ENCODE data around the gene NKX1-1.

Gene NKX1-1

GRCh38 chr4:1359144-1359501 lies 47.1 kb downstream of the NKX1-1 start:
- no peak overlapping the region for H3K27ac ChIP-seq (ENCODE audit: low read depth, low read length)
- no peak overlapping the region for H2AFZ ChIP-seq (ENCODE audit: insufficient read depth, low read length, poor library complexity)
- H3K36me3 ChIP-seq (ENCODE audit: control insufficient read depth in 1 of 2, insufficient read depth in 2 of 2, low read length in 2 of 2) = peaks cover 47 to 51% of the 10 kb centered on the region in 2 experiments
- no peak overlapping the region for H4K91ac ChIP-seq (ENCODE audit: low read depth, low read length)
- no peak overlapping the region for H3K4me2 ChIP-seq (ENCODE audit: low read length)
- no peak overlapping the region for H3K14ac ChIP-seq (ENCODE audit: low read length)
- no peak overlapping the region for H3K23ac ChIP-seq (ENCODE audit: low read length)
- H2BK5ac ChIP-seq (ENCODE audit: low read depth, low read length, poor library complexity) = no peak overlapping the region
- no peak overlapping the region for H2AK5ac ChIP-seq (ENCODE audit: low read length)
- H3K79me1 ChIP-seq (ENCODE audit: low read length) = no peaks in the 10 kb centered on the region
- no peak overlapping the region for H4K12ac ChIP-seq (ENCODE audit: low read depth, low read length)
- no peak overlapping the region for H3K18ac ChIP-seq (ENCODE audit: low read length)
- no peaks in the 10 kb centered on the region for H3K27me3 ChIP-seq (ENCODE audit: insufficient read depth, low read length)
- H3K9me3 ChIP-seq (ENCODE audit: insufficient read depth, low read depth, low read length) = no peaks in the 10 kb centered on the region
- H2BK12ac ChIP-seq (ENCODE audit: low read length) = no peak overlapping the region
- H3K79me2 ChIP-seq (ENCODE audit: control insufficient read depth, insufficient read depth, low read length, poor library complexity) = no peaks in the 10 kb centered on the region
- H3K4me1 ChIP-seq (ENCODE audit: control insufficient read depth in 1 of 2, insufficient read depth in 2 of 2, low read length in 2 of 2) = no peaks in the 10 kb centered on the region
- no peak overlapping the region for H3K4me3 ChIP-seq (ENCODE audit: low read depth, low read length)
- DNase-seq = no peak
- no peak overlapping the region for H4K8ac ChIP-seq (ENCODE audit: low read depth, low read length)
- H3K9ac ChIP-seq (ENCODE audit: low read length) = no peak overlapping the region
- no peak overlapping the region for H2BK120ac ChIP-seq (ENCODE audit: insufficient read depth, low read length, poor library complexity)
- H3K4ac ChIP-seq (ENCODE audit: low read depth, low read length) = no peak overlapping the region
- WGBS (ENCODE audit: extremely low coverage, insufficient coverage, insufficient read length) = no CpG with 5 or more reads among the region's 14 CpGs

- no peak overlapping the region for H4K91ac ChIP-seq (ENCODE audit: low read depth, low read length)
- H4K8ac ChIP-seq (ENCODE audit: low read depth, low read length) = no peak overlapping the region
- H3K18ac ChIP-seq (ENCODE audit: low read length) = no peak overlapping the region
- no peak overlapping the region for H3K27ac ChIP-seq (ENCODE audit: low read depth, low read length)
- no peak overlapping the region for H2AFZ ChIP-seq (ENCODE audit: insufficient read depth, low read length, poor library complexity)
- H2BK5ac ChIP-seq (ENCODE audit: low read depth, low read length, poor library complexity) = no peak overlapping the region
- peaks cover 0 to 2% of the 10 kb centered on the region in 2 experiments for H3K4me1 ChIP-seq (ENCODE audit: control insufficient read depth in 1 of 2, insufficient read depth in 2 of 2, low read length in 2 of 2)
- DNase-seq = no peak
- no peaks in the 10 kb centered on the region for H3K79me2 ChIP-seq (ENCODE audit: control insufficient read depth, insufficient read depth, low read length, poor library complexity)
- no peak overlapping the region for H3K4me2 ChIP-seq (ENCODE audit: low read length)
- no peak overlapping the region for H2AK5ac ChIP-seq (ENCODE audit: low read length)
- H3K4ac ChIP-seq (ENCODE audit: low read depth, low read length) = no peak overlapping the region
- H3K14ac ChIP-seq (ENCODE audit: low read length) = no peak overlapping the region
- no peak overlapping the region for H3K23ac ChIP-seq (ENCODE audit: low read length)
- H3K79me1 ChIP-seq (ENCODE audit: low read length) = no peaks in the 10 kb centered on the region
- no peak overlapping the region for H3K4me3 ChIP-seq (ENCODE audit: low read depth, low read length)
- no peaks in the 10 kb centered on the region for H3K9me3 ChIP-seq (ENCODE audit: insufficient read depth, low read depth, low read length)
- peaks cover 51 to 53% of the 10 kb centered on the region in 2 experiments for H3K36me3 ChIP-seq (ENCODE audit: control insufficient read depth in 1 of 2, insufficient read depth in 2 of 2, low read length in 2 of 2)
- no CpG with 5 or more reads among the region's 38 CpGs for WGBS (ENCODE audit: extremely low coverage, insufficient coverage, insufficient read length)
- no peak overlapping the region for H2BK12ac ChIP-seq (ENCODE audit: low read length)
- H2BK120ac ChIP-seq (ENCODE audit: insufficient read depth, low read length, poor library complexity) = no peak overlapping the region
- no peaks in the 10 kb centered on the region for H3K27me3 ChIP-seq (ENCODE audit: insufficient read depth, low read length)
- H3K9ac ChIP-seq (ENCODE audit: low read length) = no peak overlapping the region
- H4K12ac ChIP-seq (ENCODE audit: low read depth, low read length) = no peak overlapping the region
Measured at GRCh38 chr4:1358421-1359143, 47.7 kb downstream of the NKX1-1 start.

- no peak overlapping the region for H4K12ac ChIP-seq (ENCODE audit: low read depth, low read length)
- WGBS (ENCODE audit: extremely low coverage, insufficient coverage, insufficient read length) = no CpG with 5 or more reads among the region's 27 CpGs
Measured at GRCh38 chr4:1357356-1358248, 48.6 kb downstream of the NKX1-1 start.

GRCh38 chr4:1356181-1356998 lies 49.9 kb downstream of the NKX1-1 start:
- no peak overlapping the region for H3K4ac ChIP-seq (ENCODE audit: low read depth, low read length)
- H4K12ac ChIP-seq (ENCODE audit: low read depth, low read length) = no peak overlapping the region
- no peak overlapping the region for H3K27ac ChIP-seq (ENCODE audit: low read depth, low read length)
- H2BK12ac ChIP-seq (ENCODE audit: low read length) = no peak overlapping the region
- no peak overlapping the region for H3K14ac ChIP-seq (ENCODE audit: low read length)
- no peak overlapping the region for H3K23ac ChIP-seq (ENCODE audit: low read length)
- no peak overlapping the region for H2BK5ac ChIP-seq (ENCODE audit: low read depth, low read length, poor library complexity)
- no peaks in the 10 kb centered on the region for H3K79me1 ChIP-seq (ENCODE audit: low read length)
- H2AFZ ChIP-seq (ENCODE audit: insufficient read depth, low read length, poor library complexity) = no peak overlapping the region
- H3K27me3 ChIP-seq (ENCODE audit: insufficient read depth, low read length) = no peaks in the 10 kb centered on the region
- H3K79me2 ChIP-seq (ENCODE audit: control insufficient read depth, insufficient read depth, low read length, poor library complexity) = no peaks in the 10 kb centered on the region
- H4K91ac ChIP-seq (ENCODE audit: low read depth, low read length) = no peak overlapping the region
- H3K4me3 ChIP-seq (ENCODE audit: low read depth, low read length) = no peak overlapping the region
- no peak overlapping the region for H3K9ac ChIP-seq (ENCODE audit: low read length)
- peak; percentile 26 to 64 for DNase-seq
- no peak overlapping the region for H2AK5ac ChIP-seq (ENCODE audit: low read length)
- no peaks in the 10 kb centered on the region for H3K9me3 ChIP-seq (ENCODE audit: insufficient read depth, low read depth, low read length)
- H3K18ac ChIP-seq (ENCODE audit: low read length) = no peak overlapping the region
- WGBS (ENCODE audit: extremely low coverage, insufficient coverage, insufficient read length) = no CpG with 5 or more reads among the region's 28 CpGs
- no peak overlapping the region for H4K8ac ChIP-seq (ENCODE audit: low read depth, low read length)
- H2BK120ac ChIP-seq (ENCODE audit: insufficient read depth, low read length, poor library complexity) = no peak overlapping the region
- H3K4me2 ChIP-seq (ENCODE audit: low read length) = no peak overlapping the region
- H3K4me1 ChIP-seq (ENCODE audit: control insufficient read depth in 1 of 2, insufficient read depth in 2 of 2, low read length in 2 of 2) = peaks cover 0 to 2% of the 10 kb centered on the region in 2 experiments
- H3K36me3 ChIP-seq (ENCODE audit: control insufficient read depth in 1 of 2, insufficient read depth in 2 of 2, low read length in 2 of 2) = peaks cover 65 to 66% of the 10 kb centered on the region in 2 experiments

More at GRCh38 chr4:1357356-1358248, 48.6 kb downstream of the NKX1-1 start:
- Histone ChIP-seq H3K27me3 (ENCODE audit: insufficient read depth, low read length) (no peaks in the 10 kb centered on the region), H4K91ac (ENCODE audit: low read depth, low read length) (no peak overlapping the region), H3K79me2 (ENCODE audit: control insufficient read depth, insufficient read depth, low read length, poor library complexity) (no peaks in the 10 kb centered on the region), H3K4ac (ENCODE audit: low read depth, low read length) (no peak overlapping the region), H3K4me3 (ENCODE audit: low read depth, low read length) (no peak overlapping the region), H2BK5ac (ENCODE audit: low read depth, low read length, poor library complexity) (no peak overlapping the region), H3K27ac (ENCODE audit: low read depth, low read length) (no peak overlapping the region), H4K8ac (ENCODE audit: low read depth, low read length) (no peak overlapping the region), H2BK120ac (ENCODE audit: insufficient read depth, low read length, poor library complexity) (no peak overlapping the region), H3K4me1 (ENCODE audit: control insufficient read depth in 1 of 2, insufficient read depth in 2 of 2, low read length in 2 of 2) (peaks cover 0 to 2% of the 10 kb centered on the region in 2 experiments), H2BK12ac (ENCODE audit: low read length) (no peak overlapping the region), H2AFZ (ENCODE audit: insufficient read depth, low read length, poor library complexity) (no peak overlapping the region), H3K4me2 (ENCODE audit: low read length) (no peak overlapping the region), H2AK5ac (ENCODE audit: low read length) (no peak overlapping the region), H3K9me3 (ENCODE audit: insufficient read depth, low read depth, low read length) (no peaks in the 10 kb centered on the region), H3K14ac (ENCODE audit: low read length) (no peak overlapping the region), H3K18ac (ENCODE audit: low read length) (no peak overlapping the region), H3K36me3 (ENCODE audit: control insufficient read depth in 1 of 2, insufficient read depth in 2 of 2, low read length in 2 of 2) (peaks cover 58 to 60% of the 10 kb centered on the region in 2 experiments), H3K9ac (ENCODE audit: low read length) (no peak overlapping the region), H3K23ac (ENCODE audit: low read length) (no peak overlapping the region), H3K79me1 (ENCODE audit: low read length) (no peaks in the 10 kb centered on the region)
- DNase-seq = no peak

All from trophoblast cell (in vitro differentiated cells and primary cell).